H1 (cell line): ENCODE measurements around the gene LCOR.

ENCODE experiments used
- CEBPB ChIP-seq: IDR thresholded peaks from 2 replicates; pipeline ENCODE4 v1.6.1; 2012; ENCODE audit warnings: low read depth, low read length
- EP300 ChIP-seq, 2 experiments: IDR thresholded peaks; 1 replicate in 1 of 2; 2 replicates in 1 of 2; pipeline ENCODE4 v1.6.1; 2011 to 2012; ENCODE audit warnings: low read depth in 2 of 2, low read length in 2 of 2, mild to moderate bottlenecking in 2 of 2, borderline replicate concordance in 1 of 2, inconsistent platforms in 1 of 2, moderate library complexity in 1 of 2
- EZH2 ChIP-seq: fragments of 200-600 bp; sonication (generic); IDR thresholded peaks from 2 replicates; pipeline ENCODE4 v1.7.1; 2012; ENCODE audit warnings: low read depth, mild to moderate bottlenecking, moderate library complexity, low read length, inconsistent platforms; ENCODE audit not compliant: severe bottlenecking
- KDM5A ChIP-seq: fragments of 200-600 bp; IDR thresholded peaks from 2 replicates; pipeline ENCODE4 v1.7.1; 2012; ENCODE audit warnings: mild to moderate bottlenecking, low read length, inconsistent platforms, mixed read lengths
- POLR2A ChIP-seq, 2 experiments: IDR thresholded peaks; 1 replicate in 1 of 2; 2 replicates in 1 of 2; pipeline ENCODE4 v1.6.1; 2011; ENCODE audit warnings: low read depth in 2 of 2, low read length in 2 of 2, mild to moderate bottlenecking in 2 of 2; ENCODE audit errors: control extremely low read depth in 1 of 2
- POLR2AphosphoS5 ChIP-seq: IDR thresholded peaks from 2 replicates; pipeline ENCODE4 v1.6.1; 2011; ENCODE audit warnings: low read depth, low read length
- RNF2 ChIP-seq: fragments of 200-900, 300-1000 bp; sonication (generic); IDR thresholded peaks from 2 replicates; pipeline ENCODE4 v1.7.1; 2016; ENCODE audit warnings: borderline replicate concordance, low read depth, mild to moderate bottlenecking, antibody characterized with exemption, low read length; ENCODE audit not compliant: poor library complexity, severe bottlenecking; ENCODE audit errors: missing control alignments
- SP1 ChIP-seq: IDR thresholded peaks from 2 replicates; pipeline ENCODE4 v1.6.1; 2011; ENCODE audit warnings: low read depth, low read length
- TBP ChIP-seq: IDR thresholded peaks from 2 replicates; pipeline ENCODE4 v1.6.1; 2011; ENCODE audit warnings: low read depth, low read length, improper control_type of control experiment
- YY1 ChIP-seq: IDR thresholded peaks from 2 replicates; pipeline ENCODE4 v1.6.1; 2011; ENCODE audit warnings: low read depth, mild to moderate bottlenecking, low read length
- ZNF274 ChIP-seq: IDR thresholded peaks from 2 replicates; pipeline ENCODE4 v1.7.0; 2012; ENCODE audit warnings: low read length, borderline replicate concordance; ENCODE audit errors: extremely low read depth
- TF ChIP-seq, protein P1 (sequence below), 3 experiments: IDR thresholded peaks; 1 replicate in 2 of 3; 2 replicates in 1 of 3; pipeline versions ENCODE4 v1.5.1 to v1.6.1; 2011; ENCODE audit warnings: low read length in 3 of 3, mild to moderate bottlenecking in 3 of 3, inconsistent platforms in 2 of 3, low read depth in 1 of 3, moderate library complexity in 1 of 3; ENCODE audit not compliant: insufficient read depth in 1 of 3; ENCODE audit errors: control extremely low read depth in 1 of 3
- TF ChIP-seq, protein P2 (sequence below): IDR thresholded peaks from 2 replicates; pipeline ENCODE4 v1.6.1; 2012; ENCODE audit warnings: low read length, inconsistent platforms
- TF ChIP-seq, protein P3 (sequence below): IDR thresholded peaks from 2 replicates; pipeline ENCODE4 v1.6.1; 2011; ENCODE audit warnings: low read length, improper control_type of control experiment

DNA sequence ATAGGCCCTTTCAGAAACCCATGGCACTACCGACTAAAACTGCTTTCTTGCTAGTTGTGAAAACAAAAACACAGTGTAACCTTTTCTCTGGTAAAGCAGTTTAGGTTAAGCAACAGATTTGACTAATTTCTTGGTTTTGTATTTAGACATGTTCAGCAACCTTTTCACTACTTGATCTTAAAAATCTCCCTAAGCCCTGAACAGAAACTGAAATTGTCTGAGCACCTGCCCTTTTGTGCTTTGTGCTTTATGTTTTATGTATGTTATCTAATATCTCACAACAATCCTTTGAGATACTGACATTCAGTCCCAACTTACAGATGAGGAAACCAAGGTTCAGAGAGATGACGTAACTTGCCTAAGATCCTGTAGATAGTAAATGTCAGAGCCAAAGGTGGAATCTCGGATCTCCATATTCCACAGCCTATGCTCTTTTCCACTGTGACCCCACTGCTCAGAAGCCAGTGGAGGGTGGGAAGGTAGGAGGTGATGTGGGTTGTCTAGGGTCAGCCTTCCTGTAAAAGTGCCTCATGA lies 146.6 kb downstream of the LCOR start:
- no peak for TF ChIP-seq POLR2A (IDR thresholded peaks at IDR 0.05; ENCODE audit: control extremely low read depth in 1 of 2, low read depth in 2 of 2, low read length in 2 of 2)
- TF ChIP-seq, protein P1, sequence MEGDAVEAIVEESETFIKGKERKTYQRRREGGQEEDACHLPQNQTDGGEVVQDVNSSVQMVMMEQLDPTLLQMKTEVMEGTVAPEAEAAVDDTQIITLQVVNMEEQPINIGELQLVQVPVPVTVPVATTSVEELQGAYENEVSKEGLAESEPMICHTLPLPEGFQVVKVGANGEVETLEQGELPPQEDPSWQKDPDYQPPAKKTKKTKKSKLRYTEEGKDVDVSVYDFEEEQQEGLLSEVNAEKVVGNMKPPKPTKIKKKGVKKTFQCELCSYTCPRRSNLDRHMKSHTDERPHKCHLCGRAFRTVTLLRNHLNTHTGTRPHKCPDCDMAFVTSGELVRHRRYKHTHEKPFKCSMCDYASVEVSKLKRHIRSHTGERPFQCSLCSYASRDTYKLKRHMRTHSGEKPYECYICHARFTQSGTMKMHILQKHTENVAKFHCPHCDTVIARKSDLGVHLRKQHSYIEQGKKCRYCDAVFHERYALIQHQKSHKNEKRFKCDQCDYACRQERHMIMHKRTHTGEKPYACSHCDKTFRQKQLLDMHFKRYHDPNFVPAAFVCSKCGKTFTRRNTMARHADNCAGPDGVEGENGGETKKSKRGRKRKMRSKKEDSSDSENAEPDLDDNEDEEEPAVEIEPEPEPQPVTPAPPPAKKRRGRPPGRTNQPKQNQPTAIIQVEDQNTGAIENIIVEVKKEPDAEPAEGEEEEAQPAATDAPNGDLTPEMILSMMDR (IDR thresholded peaks at IDR 0.05; ENCODE audit: control extremely low read depth in 1 of 3, insufficient read depth in 1 of 3, low read depth in 1 of 3, low read length in 3 of 3), result no peak
- no peak for TF ChIP-seq EZH2
- TF ChIP-seq EP300 (IDR thresholded peaks at IDR 0.05; ENCODE audit: borderline replicate concordance in 1 of 2, low read depth in 2 of 2, low read length in 2 of 2), result no peak
- no peak for TF ChIP-seq SP1
- TF ChIP-seq, protein P2, sequence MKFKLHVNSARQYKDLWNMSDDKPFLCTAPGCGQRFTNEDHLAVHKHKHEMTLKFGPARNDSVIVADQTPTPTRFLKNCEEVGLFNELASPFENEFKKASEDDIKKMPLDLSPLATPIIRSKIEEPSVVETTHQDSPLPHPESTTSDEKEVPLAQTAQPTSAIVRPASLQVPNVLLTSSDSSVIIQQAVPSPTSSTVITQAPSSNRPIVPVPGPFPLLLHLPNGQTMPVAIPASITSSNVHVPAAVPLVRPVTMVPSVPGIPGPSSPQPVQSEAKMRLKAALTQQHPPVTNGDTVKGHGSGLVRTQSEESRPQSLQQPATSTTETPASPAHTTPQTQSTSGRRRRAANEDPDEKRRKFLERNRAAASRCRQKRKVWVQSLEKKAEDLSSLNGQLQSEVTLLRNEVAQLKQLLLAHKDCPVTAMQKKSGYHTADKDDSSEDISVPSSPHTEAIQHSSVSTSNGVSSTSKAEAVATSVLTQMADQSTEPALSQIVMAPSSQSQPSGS, result no peak
- TF ChIP-seq POLR2AphosphoS5, result no peak
- no peak for TF ChIP-seq ZNF274
- TF ChIP-seq YY1, result no peak
- TF ChIP-seq, protein P3, sequence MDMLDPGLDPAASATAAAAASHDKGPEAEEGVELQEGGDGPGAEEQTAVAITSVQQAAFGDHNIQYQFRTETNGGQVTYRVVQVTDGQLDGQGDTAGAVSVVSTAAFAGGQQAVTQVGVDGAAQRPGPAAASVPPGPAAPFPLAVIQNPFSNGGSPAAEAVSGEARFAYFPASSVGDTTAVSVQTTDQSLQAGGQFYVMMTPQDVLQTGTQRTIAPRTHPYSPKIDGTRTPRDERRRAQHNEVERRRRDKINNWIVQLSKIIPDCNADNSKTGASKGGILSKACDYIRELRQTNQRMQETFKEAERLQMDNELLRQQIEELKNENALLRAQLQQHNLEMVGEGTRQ, result no peak
- no peak for TF ChIP-seq RNF2
- TF ChIP-seq KDM5A, result no peak
- TF ChIP-seq CEBPB, result no peak
- no peak for TF ChIP-seq TBP
